Transverse colon (tissue), 4 donors: ENCODE measurements around the gene CKMT2.

Source experiments
- POLR2A ChIP-seq: fragments of 450-650 bp; IDR thresholded peaks from one replicate; pipeline ENCODE4 v1.6.1; 2016; ENCODE audit warnings: antibody characterized with exemption, mild to moderate bottlenecking, moderate library complexity
- POLR2AphosphoS5 ChIP-seq, 3 donors: sonication (generic); formaldehyde crosslinking; IDR thresholded peaks; one replicate each; pipeline ENCODE4 v1.6.1; 2016; ENCODE audit warnings: antibody characterized with exemption in 3 of 3
- TF ChIP-seq, protein P1 (sequence below), 5 experiments: fragments of 200-600 bp in 3 of 5; fragments of 450-650 bp in 2 of 5; sonication (generic) in 3 of 5; IDR thresholded peaks; 1 replicate in 2 of 5; 2 replicates in 3 of 5; pipeline ENCODE4 v1.5.1; 2016 to 2017; ENCODE audit warnings: antibody characterized with exemption in 5 of 5, inconsistent platforms in 3 of 5, mild to moderate bottlenecking in 2 of 5, moderate library complexity in 1 of 5

DNA sequence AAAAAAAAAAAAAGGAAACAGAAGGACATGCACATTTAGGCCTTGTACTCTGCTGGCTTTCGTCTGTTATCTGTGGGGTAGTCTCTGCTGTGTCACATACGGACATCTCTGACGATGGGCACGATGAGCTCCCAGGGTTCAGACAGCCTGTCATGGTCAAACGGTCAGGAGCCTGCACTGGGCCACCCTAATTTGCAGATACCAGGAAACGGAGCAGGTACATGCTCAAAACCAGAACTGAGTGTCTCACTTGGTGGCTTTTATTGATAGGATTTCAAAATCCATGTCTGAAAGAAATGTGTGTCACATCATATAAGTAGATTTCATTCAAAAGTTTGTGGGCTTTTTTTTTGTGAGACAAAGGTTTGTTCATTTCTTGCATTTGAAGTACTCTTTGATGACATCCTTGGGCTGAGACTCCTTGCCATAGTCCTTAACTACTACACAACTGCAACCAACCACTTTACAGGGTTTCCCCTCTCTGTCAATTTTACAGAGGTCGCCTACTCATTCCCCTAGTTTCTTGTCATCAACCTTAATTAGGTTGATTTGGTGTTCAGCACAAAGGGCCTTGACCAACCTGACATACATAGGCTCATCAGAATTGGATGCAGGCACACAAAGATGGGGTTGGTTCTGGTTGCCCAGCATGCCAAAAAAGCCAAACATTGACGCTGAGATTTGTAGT is 9.0 kb downstream of the CKMT2 start:
- TF ChIP-seq, protein P1, sequence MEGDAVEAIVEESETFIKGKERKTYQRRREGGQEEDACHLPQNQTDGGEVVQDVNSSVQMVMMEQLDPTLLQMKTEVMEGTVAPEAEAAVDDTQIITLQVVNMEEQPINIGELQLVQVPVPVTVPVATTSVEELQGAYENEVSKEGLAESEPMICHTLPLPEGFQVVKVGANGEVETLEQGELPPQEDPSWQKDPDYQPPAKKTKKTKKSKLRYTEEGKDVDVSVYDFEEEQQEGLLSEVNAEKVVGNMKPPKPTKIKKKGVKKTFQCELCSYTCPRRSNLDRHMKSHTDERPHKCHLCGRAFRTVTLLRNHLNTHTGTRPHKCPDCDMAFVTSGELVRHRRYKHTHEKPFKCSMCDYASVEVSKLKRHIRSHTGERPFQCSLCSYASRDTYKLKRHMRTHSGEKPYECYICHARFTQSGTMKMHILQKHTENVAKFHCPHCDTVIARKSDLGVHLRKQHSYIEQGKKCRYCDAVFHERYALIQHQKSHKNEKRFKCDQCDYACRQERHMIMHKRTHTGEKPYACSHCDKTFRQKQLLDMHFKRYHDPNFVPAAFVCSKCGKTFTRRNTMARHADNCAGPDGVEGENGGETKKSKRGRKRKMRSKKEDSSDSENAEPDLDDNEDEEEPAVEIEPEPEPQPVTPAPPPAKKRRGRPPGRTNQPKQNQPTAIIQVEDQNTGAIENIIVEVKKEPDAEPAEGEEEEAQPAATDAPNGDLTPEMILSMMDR (IDR thresholded peaks at IDR 0.05): no peak
- TF ChIP-seq POLR2A: no peak
- TF ChIP-seq POLR2AphosphoS5 (IDR thresholded peaks at IDR 0.05): no peak
